GM12864 (cell line): ENCODE measurements around the gene ADAMTS5.

Experiments
- DNase-seq: peaks from one replicate; pipeline ENCODE4 v3.0.0-alpha.2; 2011; ENCODE audit warnings: low read depth
- H3K4me3 ChIP-seq: 2 replicates; pipeline ENCODE4 v1.5.1; 2011; ENCODE audit warnings: mild to moderate bottlenecking, low read depth, low read length, control low read depth
- CTCF ChIP-seq: IDR thresholded peaks from 2 replicates; pipeline ENCODE4 v1.5.1; 2011; ENCODE audit warnings: low read depth, mild to moderate bottlenecking, moderate library complexity, low read length, control low read depth, inconsistent platforms; ENCODE audit errors: missing control alignments

ADAMTS5 gene

GRCh38 chr21:26892151-26892550 lies 74.7 kb downstream of the ADAMTS5 start:
- DNase-seq = no peak
- no peak for TF ChIP-seq CTCF
- H3K4me3 ChIP-seq = no peak overlapping the region

- no peak for TF ChIP-seq CTCF
- H3K4me3 ChIP-seq = no peak overlapping the region
- no peak for DNase-seq
These were observed 78.0 kb downstream of the ADAMTS5 start for GRCh38 chr21:26888931-26889330.

- no peak overlapping the region for H3K4me3 ChIP-seq
- TF ChIP-seq CTCF = no peak
- no peak for DNase-seq
These were observed 78.6 kb downstream of the ADAMTS5 start for GRCh38 chr21:26888256-26888655.

GRCh38 chr21:26887251-26887650 lies 79.6 kb downstream of the ADAMTS5 start:
- TF ChIP-seq CTCF = no peak
- no peak overlapping the region for H3K4me3 ChIP-seq
- DNase-seq = no peak

- H3K4me3 ChIP-seq = no peak overlapping the region
- no peak for TF ChIP-seq CTCF
- no peak for DNase-seq
These were observed 82.5 kb downstream of the ADAMTS5 start for GRCh38 chr21:26884436-26884835.

GRCh38 chr21:26883768-26884167 lies 83.1 kb downstream of the ADAMTS5 start:
- no peak for TF ChIP-seq CTCF
- DNase-seq = no peak
- no peak overlapping the region for H3K4me3 ChIP-seq

GRCh38 chr21:26881504-26882228 lies 85.2 kb downstream of the ADAMTS5 start:
- TF ChIP-seq CTCF = no peak
- H3K4me3 ChIP-seq = no peak overlapping the region
- no peak for DNase-seq
